GM18873 (cell line): ENCODE measurements around the gene ECEL1.
"Not testable (repeated sequence)": the region's sequence is repeated elsewhere in the genome, so short reads cannot be mapped to it uniquely, and the experiment has no call there.

Experiments used
- ATAC-seq: cut with Tn5 transposase; IDR thresholded peaks from one replicate; pipeline ENCODE4 v1.9.1; 2021; ENCODE audit warnings: mild to moderate bottlenecking, moderate library complexity, moderate number of reproducible peaks; ENCODE audit not compliant: unreplicated experiment, low FRiP score

The ECEL1 gene

GRCh38 chr2:232487385-232488096 is at the start of gene ECEL1:
Gene ECEL1 (minus strand): TSS chr2:232487834. CDS start chr2:232486653, 1,181 bp downstream.
- ATAC-seq, result no peak

- ATAC-seq, result no peak
Measured at GRCh38 chr2:232537079-232537478, 49.4 kb upstream of the ECEL1 start.

- ATAC-seq, result no peak
Measured at GRCh38 chr2:232535761-232536530, 48.3 kb upstream of the ECEL1 start.

GRCh38 chr2:232534940-232535651 is 47.5 kb upstream of the ECEL1 start:
- ATAC-seq, result no peak

GRCh38 chr2:232533944-232534710 is 46.5 kb upstream of the ECEL1 start:
- no peak for ATAC-seq

GRCh38 chr2:232532821-232533220 is 45.2 kb upstream of the ECEL1 start:
- ATAC-seq, result not testable (repeated sequence)

- no peak for ATAC-seq
Measured at GRCh38 chr2:232532419-232532818, 44.8 kb upstream of the ECEL1 start.

- ATAC-seq, result no peak
Measured at GRCh38 chr2:232530626-232531260, 43.1 kb upstream of the ECEL1 start.

- no peak for ATAC-seq
Measured at GRCh38 chr2:232529806-232530547, 42.3 kb upstream of the ECEL1 start.

- ATAC-seq, result no peak
Measured at GRCh38 chr2:232528746-232529460, 41.3 kb upstream of the ECEL1 start.

- no peak for ATAC-seq
Measured at GRCh38 chr2:232527905-232528470, 40.4 kb upstream of the ECEL1 start.

- ATAC-seq, result no peak
Measured at GRCh38 chr2:232526372-232526941, 38.8 kb upstream of the ECEL1 start.

- ATAC-seq, result no peak
Measured at GRCh38 chr2:232525791-232526371, 38.2 kb upstream of the ECEL1 start, which contains the start of gene CHRND. Gene CHRND (plus strand): TSS chr2:232526160. CDS start chr2:232526216, 56 bp downstream.

GRCh38 chr2:232525199-232525598 is 37.6 kb upstream of the ECEL1 start:
- ATAC-seq, result no peak

- ATAC-seq, result no peak
Measured at GRCh38 chr2:232524771-232525170, 37.1 kb upstream of the ECEL1 start.

GRCh38 chr2:232523682-232524597 is 36.3 kb upstream of the ECEL1 start:
- ATAC-seq, result no peak

- ATAC-seq, result no peak
Measured at GRCh38 chr2:232523402-232523681, 35.7 kb upstream of the ECEL1 start.
